SK-N-SH (cell line): Measurements from ENCODE around the gene PNPLA8. TPM values are rescaled to one million over a fixed set of nuclear protein-coding genes. Genes with fewer than 3 reads are reported as not detected.

Experiments used
- CTCF ChIA-PET: fragments of 300-600, 350-600 bp; formaldehyde crosslinking; extraction: SDS; loops from one replicate; lab custom pipeline; 2021; lab: Yijun Ruan, JAX
- POLR2A ChIA-PET: fragments of 350-600 bp; sonication (Branson Sonifier 250); formaldehyde crosslinking; extraction: SDS; loops from one replicate; lab custom pipeline; 2020; ENCODE audit warnings: antibody characterized with exemption, inconsistent platforms; lab: Yijun Ruan, JAX
- DNase-seq: peaks from one replicate; pipeline ENCODE4 v3.0.0; 2012
- H2AFZ ChIP-seq: fragments of 200-600 bp; sonication (generic); 2 replicates; pipeline ENCODE4 v1.8.1; 2016; ENCODE audit warnings: antibody characterized with exemption, mild to moderate bottlenecking, low read depth
- H3F3A ChIP-seq: fragments of 200-600 bp; sonication (generic); replicated peaks from 2 replicates; pipeline ENCODE3; 2016; ENCODE audit warnings: antibody characterized with exemption, mild to moderate bottlenecking; ENCODE audit not compliant: insufficient read depth
- H3K27ac ChIP-seq, 2 experiments: fragments of 200-500 bp in 1 of 2; fragments of 200-600 bp in 1 of 2; sonication (Bioruptor generic) in 1 of 2; sonication (generic), shearing (Covaris generic) in 1 of 2; 2 replicates each; pipeline versions ENCODE4 v1.5.1 to v1.6.1; 2014 to 2016; ENCODE audit warnings: low read depth in 2 of 2, inconsistent platforms in 1 of 2, low read length in 1 of 2, mild to moderate bottlenecking in 1 of 2, mixed read lengths in 1 of 2
- H3K27me3 ChIP-seq: fragments of 200-600 bp; sonication (generic), shearing (Covaris generic); 2 replicates; pipeline ENCODE4 v1.6.1; 2016; ENCODE audit warnings: mixed run types; ENCODE audit not compliant: insufficient read depth
- H3K36me3 ChIP-seq, 2 experiments: fragments of 200-500 bp in 1 of 2; fragments of 200-600 bp in 1 of 2; sonication (Bioruptor generic) in 1 of 2; sonication (generic) in 1 of 2; replicated peaks in 1 of 2; 2 replicates each; pipeline versions ENCODE3 to v1.5.1; 2014 to 2016; ENCODE audit warnings: low read length in 1 of 2, mild to moderate bottlenecking in 1 of 2; ENCODE audit not compliant: insufficient read depth in 2 of 2, control insufficient read depth in 1 of 2
- H3K4me1 ChIP-seq, 2 experiments: fragments of 200-500 bp in 1 of 2; fragments of 200-600 bp in 1 of 2; sonication (Bioruptor generic) in 1 of 2; sonication (generic), shearing (Covaris generic) in 1 of 2; 2 replicates each; pipeline versions ENCODE4 v1.5.1 to v1.6.1; 2014 to 2016; ENCODE audit warnings: low read depth in 1 of 2, low read length in 1 of 2, mixed run types in 1 of 2; ENCODE audit not compliant: insufficient read depth in 2 of 2, control insufficient read depth in 1 of 2
- H3K4me2 ChIP-seq: fragments of 200-600 bp; sonication (generic), shearing (Covaris generic); 2 replicates; pipeline ENCODE4 v1.6.1; 2017; ENCODE audit warnings: mixed run types
- H3K4me3 ChIP-seq, 2 experiments: fragments of 200-500 bp in 1 of 2; fragments of 200-600 bp in 1 of 2; sonication (Bioruptor generic) in 1 of 2; sonication (generic), shearing (Covaris generic) in 1 of 2; 2 replicates each; pipeline versions ENCODE4 v1.5.1 to v1.8.1; 2014 to 2016; ENCODE audit warnings: low read depth in 2 of 2, inconsistent platforms in 1 of 2, low read length in 1 of 2, mild to moderate bottlenecking in 1 of 2, mixed read lengths in 1 of 2, moderate library complexity in 1 of 2
- H3K79me2 ChIP-seq: fragments of 200-600 bp; sonication (generic); 2 replicates; pipeline ENCODE4 v1.8.1; 2017; ENCODE audit warnings: mild to moderate bottlenecking; ENCODE audit not compliant: insufficient read depth
- H3K9ac ChIP-seq: fragments of 200-600 bp; sonication (generic); 2 replicates; pipeline ENCODE4 v1.6.1; 2017; ENCODE audit warnings: mixed run types
- H3K9me2 ChIP-seq: fragments of 200-600 bp; sonication (generic); 2 replicates; pipeline ENCODE4 v1.6.1; 2017; ENCODE audit warnings: mixed run types
- H3K9me3 ChIP-seq: fragments of 200-600 bp; sonication (generic); 2 replicates; pipeline ENCODE4 v1.6.1; 2017; ENCODE audit warnings: mixed run types, mild to moderate bottlenecking, moderate library complexity
- H4K20me1 ChIP-seq: fragments of 200-600 bp; sonication (generic); 2 replicates; pipeline ENCODE4 v1.6.1; 2017; ENCODE audit warnings: mild to moderate bottlenecking, mixed run types; ENCODE audit not compliant: insufficient read depth
- CTCF ChIP-seq: fragments of 200-600 bp; sonication (generic); IDR thresholded peaks from 2 replicates; pipeline ENCODE4 v1.6.1; 2017; ENCODE audit warnings: antibody characterized with exemption, mild to moderate bottlenecking, moderate library complexity
- EP300 ChIP-seq, 2 experiments: IDR thresholded peaks; 2 replicates each; pipeline versions ENCODE4 v1.4.0 to v1.6.1; 2012; ENCODE audit warnings: borderline replicate concordance in 1 of 2, low read depth in 1 of 2, low read length in 1 of 2
- GABPA ChIP-seq: IDR thresholded peaks from 2 replicates; pipeline ENCODE4 v1.4.0; 2012; ENCODE audit warnings: low read depth, mild to moderate bottlenecking
- GATA2 ChIP-seq: sonication (generic); formaldehyde crosslinking; IDR thresholded peaks from 2 replicates; pipeline ENCODE4 v1.5.0; 2020; ENCODE audit warnings: mild to moderate bottlenecking, missing genetic modification reagents
- IRF3 ChIP-seq: fragments of 150-350 bp; IDR thresholded peaks from 2 replicates; pipeline ENCODE4 v1.6.1; 2016; ENCODE audit warnings: mild to moderate bottlenecking, low read depth, low read length
- JUND ChIP-seq: IDR thresholded peaks from 2 replicates; pipeline ENCODE4 v1.4.0; 2012
- MEF2A ChIP-seq: IDR thresholded peaks from 2 replicates; pipeline ENCODE4 v1.4.0; 2012; ENCODE audit warnings: low read depth, borderline replicate concordance
- NFIC ChIP-seq: IDR thresholded peaks from 2 replicates; pipeline ENCODE4 v1.4.0; 2012; ENCODE audit warnings: borderline replicate concordance
- NRF1 ChIP-seq: IDR thresholded peaks from 2 replicates; pipeline ENCODE4 v1.6.1; 2012; ENCODE audit warnings: low read depth, mild to moderate bottlenecking, low read length
- POLR2AphosphoS5 ChIP-seq: IDR thresholded peaks from 2 replicates; pipeline ENCODE4 v1.6.1; 2012; ENCODE audit warnings: low read depth, low read length
- RXRA ChIP-seq: IDR thresholded peaks from 2 replicates; pipeline ENCODE4 v1.4.0; 2012; ENCODE audit warnings: low read depth, mild to moderate bottlenecking, borderline replicate concordance
- SIN3A ChIP-seq: IDR thresholded peaks from 2 replicates; pipeline ENCODE4 v1.6.1; 2012; ENCODE audit warnings: low read depth, mild to moderate bottlenecking, low read length, moderate library complexity, borderline replicate concordance
- SMC3 ChIP-seq: IDR thresholded peaks from 2 replicates; pipeline ENCODE4 v1.6.1; 2012; ENCODE audit warnings: low read depth, low read length, improper control_type of control experiment
- TAF1 ChIP-seq: IDR thresholded peaks from 2 replicates; pipeline ENCODE4 v1.6.1; 2012; ENCODE audit warnings: low read depth, mild to moderate bottlenecking, low read length, moderate library complexity, borderline replicate concordance
- WGBS: methylation state at CpG from one replicate; pipeline ENCODE4 v1.1.6; 2017; ENCODE audit warnings: low lambda C conversion rate; 5-methylcytosine and 5-hydroxymethylcytosine counted together
- polyA plus RNA-seq, 3 experiments: library from polyadenylated mRNA; depleted of rRNA; stranded (reverse); fragments of >200 nt; gene quantifications; 2 replicates each; pipeline ENCODE4 v1.2.3, GENCODE V29; 2012
- TF ChIP-seq, protein P1 (sequence below): fragments of 150-350 bp; IDR thresholded peaks from 2 replicates; pipeline ENCODE4 v1.6.1; 2017; ENCODE audit warnings: antibody characterized with exemption, low read length, low read depth, borderline replicate concordance

Gene PNPLA8
- polyA plus RNA-seq, 1 of the 3 experiments (the other 2 are of a cell fraction) = 7.2 TPM

DNA sequence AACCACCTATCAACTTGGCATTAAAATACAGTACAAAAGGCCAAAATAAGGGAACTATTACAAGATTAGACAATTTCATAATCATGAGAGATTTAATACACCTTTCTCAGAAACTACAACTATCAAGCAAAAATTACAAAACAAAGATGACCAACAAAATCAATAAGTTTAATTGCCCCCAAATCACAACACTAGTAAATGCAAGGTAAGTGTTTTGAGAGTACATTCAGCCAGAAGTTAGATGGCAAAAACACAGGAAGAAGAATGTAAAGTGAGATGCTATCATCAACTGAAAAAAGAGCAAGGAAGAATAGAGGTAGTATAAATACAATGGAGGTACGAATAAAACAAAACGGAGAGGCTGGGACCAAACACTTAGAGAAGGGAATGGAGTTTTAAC is 3.2 kb downstream of the PNPLA8 start:
- peaks cover 71% of the 10 kb centered on the region for H3K79me2 ChIP-seq
- H3F3A ChIP-seq = peaks cover 8% of the 10 kb centered on the region
- no peak for DNase-seq
- peaks cover 14 to 25% of the 10 kb centered on the region in 2 experiments for H3K36me3 ChIP-seq
- H4K20me1 ChIP-seq = no peaks in the 10 kb centered on the region; the same call in 1 of the 2 replicates
- H3K9me2 ChIP-seq = no peaks in the 10 kb centered on the region
- no peak overlapping the region for H3K4me2 ChIP-seq
- no peaks in the 10 kb centered on the region for H3K27me3 ChIP-seq
- no peak overlapping the region for H3K9ac ChIP-seq
- no peak overlapping the region for H3K27ac ChIP-seq
- H3K4me3 ChIP-seq = no peak overlapping the region
- H2AFZ ChIP-seq = no peak overlapping the region
- 96% methylated on average over 2 of the region's 2 CpGs for WGBS
- H3K9me3 ChIP-seq = no peaks in the 10 kb centered on the region
- no peak for TF ChIP-seq IRF3
- no peak for TF ChIP-seq SMC3
- no peak for TF ChIP-seq RXRA
- no peak for TF ChIP-seq MEF2A
- TF ChIP-seq SIN3A = no peak
- TF ChIP-seq GABPA = no peak
- no peak for TF ChIP-seq POLR2AphosphoS5
- TF ChIP-seq NRF1 = no peak
- TF ChIP-seq EP300 (IDR thresholded peaks at IDR 0.05; ENCODE audit: borderline replicate concordance in 1 of 2, low read depth in 1 of 2, low read length in 1 of 2) = no peak
- TF ChIP-seq TAF1 = no peak
- no peak for TF ChIP-seq JUND
- TF ChIP-seq, protein P1, sequence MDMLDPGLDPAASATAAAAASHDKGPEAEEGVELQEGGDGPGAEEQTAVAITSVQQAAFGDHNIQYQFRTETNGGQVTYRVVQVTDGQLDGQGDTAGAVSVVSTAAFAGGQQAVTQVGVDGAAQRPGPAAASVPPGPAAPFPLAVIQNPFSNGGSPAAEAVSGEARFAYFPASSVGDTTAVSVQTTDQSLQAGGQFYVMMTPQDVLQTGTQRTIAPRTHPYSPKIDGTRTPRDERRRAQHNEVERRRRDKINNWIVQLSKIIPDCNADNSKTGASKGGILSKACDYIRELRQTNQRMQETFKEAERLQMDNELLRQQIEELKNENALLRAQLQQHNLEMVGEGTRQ = no peak
- no peak for TF ChIP-seq NFIC
- no peak for TF ChIP-seq CTCF
- no peak for TF ChIP-seq GATA2 (CRISPR knock-in tag)
- ChIA-PET POLR2A (interaction anchor here (0.5 kb wide), 1 partner anchor 18 kb away, joined by 3 read pairs; no protein-coding TSS in a partner anchor), CTCF (interaction anchor here (1.1 to 1.2 kb wide), 3 partner anchors 9 to 26 kb away, joined by 3 to 12 read pairs (median 3); no protein-coding TSS in a partner anchor)
- H3K4me1 ChIP-seq = peaks cover 14 to 24% of the 10 kb centered on the region in 2 experiments; a peak in 3 of 4 replicates
